ENCODE results near the gene JAKMIP1.

GRCh38 chr4:6209921-6210320 lies 9.6 kb upstream of the JAKMIP1 start:
- TF ChIP-seq CTCF (IDR thresholded peaks at IDR 0.05; ENCODE audit: low read depth, low read length, poor library complexity, severe bottlenecking) (no peak), EZH2phosphoT487 (IDR thresholded peaks at IDR 0.05; ENCODE audit: borderline replicate concordance, low read length) (no peak)
